DMS114 treated with DMSO at 0.1 percent for 48 hours (cell line): ENCODE data around the gene IQGAP3.
"Not testable (repeated sequence)": the region's sequence is repeated elsewhere in the genome, so short reads cannot be mapped to it uniquely, and the experiment has no call there.

Source experiments
- DNase-seq: peaks from one replicate; lab custom pipeline; 2025; ENCODE audit not compliant: unreplicated experiment; lab: John Stamatoyannopoulos, UW

The IQGAP3 gene

GRCh38 chr1:156595016-156595415 lies 22.7 kb upstream of the IQGAP3 start:
- DNase-seq, result no peak

- no peak for DNase-seq
Observed at GRCh38 chr1:156594190-156594589, 21.8 kb upstream of the IQGAP3 start.

GRCh38 chr1:156593661-156593989 lies 21.3 kb upstream of the IQGAP3 start:
- no peak for DNase-seq

- peak; percentile 32 for DNase-seq
Observed at GRCh38 chr1:156592910-156593660, 20.7 kb upstream of the IQGAP3 start.

- DNase-seq, result no peak
Observed at GRCh38 chr1:156592158-156592909, 20.0 kb upstream of the IQGAP3 start.

- peak; percentile 60 for DNase-seq
Observed at GRCh38 chr1:156591432-156592157, 19.2 kb upstream of the IQGAP3 start, which contains the start of gene NAXE. Gene NAXE (plus strand): TSS chr1:156591776. CDS start chr1:156591805, 29 bp downstream.

- DNase-seq, result peak; percentile 60
Observed at GRCh38 chr1:156591181-156591431, 18.7 kb upstream of the IQGAP3 start.

GRCh38 chr1:156590326-156591180 lies 18.2 kb upstream of the IQGAP3 start:
- DNase-seq, result no peak

GRCh38 chr1:156589546-156589945 lies 17.2 kb upstream of the IQGAP3 start:
- no peak for DNase-seq

GRCh38 chr1:156587927-156588326 lies 15.6 kb upstream of the IQGAP3 start:
- DNase-seq, result not testable (repeated sequence)

GRCh38 chr1:156586892-156587477 lies 14.6 kb upstream of the IQGAP3 start:
- DNase-seq, result no peak

- DNase-seq, result no peak
Observed at GRCh38 chr1:156586323-156586722, 14.0 kb upstream of the IQGAP3 start.

- no peak for DNase-seq
Observed at GRCh38 chr1:156584813-156585212, 12.4 kb upstream of the IQGAP3 start.

- DNase-seq, result peak; percentile 87
Observed at GRCh38 chr1:156583821-156584622, 11.7 kb upstream of the IQGAP3 start.

GRCh38 chr1:156582388-156583017 lies 10.1 kb upstream of the IQGAP3 start:
- DNase-seq, result no peak

- no peak for DNase-seq
Observed at GRCh38 chr1:156581661-156582387, 9.5 kb upstream of the IQGAP3 start.

GRCh38 chr1:156579472-156579871 lies 7.1 kb upstream of the IQGAP3 start, which contains the start of gene TTC24:
Gene TTC24 (plus strand): TSS chr1:156579723. CDS start chr1:156581365, 1,642 bp downstream.
- DNase-seq, result no peak

GRCh38 chr1:156578055-156578454 lies 5.7 kb upstream of the IQGAP3 start:
- DNase-seq, result no peak

- DNase-seq, result no peak
Observed at GRCh38 chr1:156577550-156577949, 5.2 kb upstream of the IQGAP3 start.
